Progenitor cell of endocrine pancreas (in vitro differentiated cells): ENCODE results near the gene ARHGAP23. TPM values are rescaled to one million over a fixed set of nuclear protein-coding genes. Genes with fewer than 3 reads are reported as not detected.

Experiments used
- DNase-seq: peaks from one replicate; pipeline ENCODE4 v3.0.0; 2021; ENCODE audit warnings: low spot score; ENCODE audit not compliant: unreplicated experiment
- H3K27ac Mint-ChIP-seq: 2 replicates; pipeline ENCODE4 v1.8.0; 2021; ENCODE audit warnings: mild to moderate bottlenecking, moderate library complexity, mixed read lengths
- H3K27me3 Mint-ChIP-seq: 2 replicates; pipeline ENCODE4 v1.8.0; 2021; ENCODE audit warnings: mixed read lengths
- H3K36me3 Mint-ChIP-seq: 2 replicates; pipeline ENCODE4 v1.8.0; 2022; ENCODE audit warnings: mixed read lengths; ENCODE audit not compliant: insufficient read depth
- H3K4me1 Mint-ChIP-seq: 2 replicates; pipeline ENCODE4 v1.8.0; 2021; ENCODE audit warnings: low read depth, mixed read lengths
- H3K4me3 Mint-ChIP-seq: 2 replicates; pipeline ENCODE4 v1.8.0; 2021; ENCODE audit warnings: low read depth, mild to moderate bottlenecking, moderate library complexity, mixed read lengths
- H3K9me3 Mint-ChIP-seq: 2 replicates; pipeline ENCODE4 v1.8.0; 2021; ENCODE audit warnings: low read depth, mixed read lengths
- CTCF ChIP-seq: fragments of 200-600 bp; sonication (generic); IDR thresholded peaks from one replicate; pipeline ENCODE4 v1.5.0; 2021; ENCODE audit warnings: antibody characterized with exemption, mild to moderate bottlenecking; ENCODE audit not compliant: unreplicated experiment
- total RNA-seq: library from RNA; stranded (reverse); gene quantifications from 2 replicates; pipeline ENCODE4 v1.2.1, GENCODE V29; 2021

The ARHGAP23 gene
- total RNA-seq, 1 donor from 2014 or later, result 2.9 TPM

- Mint-ChIP-seq H3K4me3 (no peak overlapping the region), H3K27me3 (peaks cover 2% of the 10 kb centered on the region), H3K9me3 (peaks cover 1% of the 10 kb centered on the region), H3K27ac (no peak overlapping the region), H3K4me1 (peaks cover 1% of the 10 kb centered on the region), H3K36me3 (no peaks in the 10 kb centered on the region)
- no peak for DNase-seq
- TF ChIP-seq CTCF, result no peak
Observed at GRCh38 chr17:38543403-38544174, 115.3 kb downstream of the ARHGAP23 start.

- no peaks in the 10 kb centered on the region for H3K4me1 Mint-ChIP-seq
- H3K27ac Mint-ChIP-seq, result no peak overlapping the region
- no peak for TF ChIP-seq CTCF
- no peaks in the 10 kb centered on the region for H3K36me3 Mint-ChIP-seq
- no peak for DNase-seq
- H3K27me3 Mint-ChIP-seq, result peaks cover 2% of the 10 kb centered on the region
- H3K9me3 Mint-ChIP-seq, result no peaks in the 10 kb centered on the region
- H3K4me3 Mint-ChIP-seq, result no peak overlapping the region
Observed at GRCh38 chr17:38544175-38544838, 116.0 kb downstream of the ARHGAP23 start.

GRCh38 chr17:38544839-38545209 lies 116.6 kb downstream of the ARHGAP23 start:
- no peak overlapping the region for H3K27ac Mint-ChIP-seq
- DNase-seq, result no peak
- no peak overlapping the region for H3K4me3 Mint-ChIP-seq
- H3K27me3 Mint-ChIP-seq, result peaks cover 6% of the 10 kb centered on the region
- no peaks in the 10 kb centered on the region for H3K4me1 Mint-ChIP-seq
- TF ChIP-seq CTCF, result no peak
- no peaks in the 10 kb centered on the region for H3K9me3 Mint-ChIP-seq
- no peaks in the 10 kb centered on the region for H3K36me3 Mint-ChIP-seq

GRCh38 chr17:38545531-38546225 lies 117.4 kb downstream of the ARHGAP23 start:
- H3K4me3 Mint-ChIP-seq, result no peak overlapping the region
- no peaks in the 10 kb centered on the region for H3K4me1 Mint-ChIP-seq
- no peaks in the 10 kb centered on the region for H3K36me3 Mint-ChIP-seq
- H3K9me3 Mint-ChIP-seq, result no peaks in the 10 kb centered on the region
- peaks cover 6% of the 10 kb centered on the region for H3K27me3 Mint-ChIP-seq
- no peak for TF ChIP-seq CTCF
- no peak for DNase-seq
- H3K27ac Mint-ChIP-seq, result no peak overlapping the region

- no peak for TF ChIP-seq CTCF
- no peaks in the 10 kb centered on the region for H3K36me3 Mint-ChIP-seq
- H3K4me1 Mint-ChIP-seq, result no peaks in the 10 kb centered on the region
- H3K4me3 Mint-ChIP-seq, result no peak overlapping the region
- no peak overlapping the region for H3K27ac Mint-ChIP-seq
- DNase-seq, result no peak
- H3K27me3 Mint-ChIP-seq, result peaks cover 6% of the 10 kb centered on the region
- no peaks in the 10 kb centered on the region for H3K9me3 Mint-ChIP-seq
Observed at GRCh38 chr17:38546396-38546795, 118.1 kb downstream of the ARHGAP23 start.
